ENCODE results near the gene KDM2B.
A peak's percentile ranks its signal among the peaks of the same experiment; 100 is the strongest.

KDM2B gene

DNA sequence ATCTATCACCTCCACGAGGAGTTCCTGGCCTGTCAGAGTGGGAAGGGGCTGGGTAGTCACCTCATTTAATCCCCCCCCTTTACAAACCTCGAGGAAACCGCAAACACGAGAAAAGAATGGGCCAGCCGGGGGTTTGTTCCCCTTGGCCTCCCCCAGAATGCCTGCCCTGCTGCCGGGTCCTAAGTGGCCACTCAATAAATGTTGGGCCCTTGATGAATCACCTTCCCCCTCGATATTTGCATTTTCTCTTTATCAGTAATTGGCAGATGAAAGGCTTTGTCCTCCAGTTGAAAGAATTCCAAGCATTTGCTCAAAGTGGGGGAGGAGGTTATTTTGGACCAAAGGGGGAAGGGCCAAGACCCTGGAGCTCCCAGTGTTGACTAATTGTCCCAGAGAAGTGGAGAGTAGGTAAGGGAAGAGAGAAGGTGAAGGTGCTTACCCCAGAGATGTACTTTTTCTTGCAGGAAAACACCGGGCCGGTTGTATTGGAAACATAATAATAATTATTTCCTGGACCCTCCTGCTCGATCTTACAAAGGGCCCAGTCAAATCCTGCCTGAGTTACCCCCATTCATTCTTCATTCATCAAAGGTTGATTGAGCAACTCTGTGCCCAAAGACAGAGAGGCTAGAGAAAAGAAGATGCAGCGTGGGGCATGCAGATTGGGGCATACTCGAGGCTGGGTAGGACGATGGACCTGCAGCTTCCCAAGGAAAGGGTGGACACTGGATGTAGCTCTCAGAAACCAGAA lies 1.9 kb upstream of the KDM2B start:
- no peak for DNase-seq (ENCODE audit: extremely low read depth, insufficient read length)
- TF ChIP-seq, protein P1, sequence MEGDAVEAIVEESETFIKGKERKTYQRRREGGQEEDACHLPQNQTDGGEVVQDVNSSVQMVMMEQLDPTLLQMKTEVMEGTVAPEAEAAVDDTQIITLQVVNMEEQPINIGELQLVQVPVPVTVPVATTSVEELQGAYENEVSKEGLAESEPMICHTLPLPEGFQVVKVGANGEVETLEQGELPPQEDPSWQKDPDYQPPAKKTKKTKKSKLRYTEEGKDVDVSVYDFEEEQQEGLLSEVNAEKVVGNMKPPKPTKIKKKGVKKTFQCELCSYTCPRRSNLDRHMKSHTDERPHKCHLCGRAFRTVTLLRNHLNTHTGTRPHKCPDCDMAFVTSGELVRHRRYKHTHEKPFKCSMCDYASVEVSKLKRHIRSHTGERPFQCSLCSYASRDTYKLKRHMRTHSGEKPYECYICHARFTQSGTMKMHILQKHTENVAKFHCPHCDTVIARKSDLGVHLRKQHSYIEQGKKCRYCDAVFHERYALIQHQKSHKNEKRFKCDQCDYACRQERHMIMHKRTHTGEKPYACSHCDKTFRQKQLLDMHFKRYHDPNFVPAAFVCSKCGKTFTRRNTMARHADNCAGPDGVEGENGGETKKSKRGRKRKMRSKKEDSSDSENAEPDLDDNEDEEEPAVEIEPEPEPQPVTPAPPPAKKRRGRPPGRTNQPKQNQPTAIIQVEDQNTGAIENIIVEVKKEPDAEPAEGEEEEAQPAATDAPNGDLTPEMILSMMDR (IDR thresholded peaks at IDR 0.05; ENCODE audit: insufficient read depth, low read length, poor library complexity, severe bottlenecking): no peak
- H3K4me3 ChIP-seq (replicated peaks; ENCODE audit: low read depth, low read length): no peak overlapping the region

GRCh38 chr12:121581686-121582429 lies 1.0 kb upstream of the KDM2B start:
- TF ChIP-seq, protein P1 (IDR thresholded peaks at IDR 0.05; ENCODE audit: insufficient read depth, low read length, poor library complexity, severe bottlenecking): no peak
- Histone ChIP-seq H3K36me3 (ENCODE audit: control insufficient read depth, insufficient read depth, low read length) (no peaks in the 10 kb centered on the region), H3K27me3 (replicated peaks; ENCODE audit: control insufficient read depth, insufficient read depth, low read length) (no peaks in the 10 kb centered on the region), H3K4me3 (replicated peaks; ENCODE audit: low read depth, low read length) (no peak overlapping the region)
- DNase-seq (ENCODE audit: extremely low read depth, insufficient read length): no peak

More for the DNA sequence above, 1.9 kb upstream of the KDM2B start:
- no peaks in the 10 kb centered on the region for H3K27me3 ChIP-seq (replicated peaks; ENCODE audit: control insufficient read depth, insufficient read depth, low read length)
- no peaks in the 10 kb centered on the region for H3K36me3 ChIP-seq (ENCODE audit: control insufficient read depth, insufficient read depth, low read length)

- peak; percentile 56 for DNase-seq (ENCODE audit: extremely low read depth, insufficient read length)
- TF ChIP-seq, protein P1 (IDR thresholded peaks at IDR 0.05; ENCODE audit: insufficient read depth, low read length, poor library complexity, severe bottlenecking): no peak
- Histone ChIP-seq H3K36me3 (ENCODE audit: control insufficient read depth, insufficient read depth, low read length) (no peaks in the 10 kb centered on the region), H3K4me3 (replicated peaks; ENCODE audit: low read depth, low read length) (peak overlapping the region; percentile 66), H3K27me3 (replicated peaks; ENCODE audit: control insufficient read depth, insufficient read depth, low read length) (no peaks in the 10 kb centered on the region)
These were observed 598 bp downstream of the KDM2B start for GRCh38 chr12:121579981-121580868.

DNA sequence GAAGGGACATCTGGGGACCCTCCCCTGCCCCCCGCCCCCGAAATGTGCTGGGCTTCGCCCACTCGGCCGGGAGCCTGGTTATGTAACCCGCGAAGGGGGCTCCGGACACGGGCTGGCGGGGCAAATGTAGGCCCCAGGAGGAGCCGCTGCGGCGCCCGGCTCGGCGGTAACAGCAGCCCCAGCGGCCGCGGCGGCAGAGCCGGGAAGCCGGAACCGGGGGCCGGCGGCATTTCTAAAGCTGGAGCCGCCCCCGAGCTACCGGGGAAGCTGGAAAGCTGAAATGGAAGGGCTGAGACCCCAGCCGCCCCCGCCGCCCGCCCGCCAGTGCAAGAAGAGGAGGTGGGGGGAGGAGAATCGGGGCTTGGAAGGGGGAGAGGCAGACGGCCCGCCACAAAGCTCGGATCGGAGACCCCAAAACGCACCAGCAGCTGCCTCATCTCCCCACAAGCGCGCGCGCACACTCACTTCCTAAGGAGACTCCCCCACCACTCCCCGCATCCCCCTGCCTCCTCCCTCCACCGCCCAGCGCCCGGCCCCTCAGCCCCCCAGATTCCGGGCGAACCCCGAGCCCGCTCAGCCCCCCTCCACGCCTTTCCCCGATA lies 1.5 kb downstream of the KDM2B start:
- DNase-seq (ENCODE audit: extremely low read depth, insufficient read length): peak; percentile 41
- H3K36me3 ChIP-seq (ENCODE audit: control insufficient read depth, insufficient read depth, low read length): no peaks in the 10 kb centered on the region
- H3K4me3 ChIP-seq (replicated peaks; ENCODE audit: low read depth, low read length): peak overlapping the region; percentile 66
- TF ChIP-seq, protein P1 (IDR thresholded peaks at IDR 0.05; ENCODE audit: insufficient read depth, low read length, poor library complexity, severe bottlenecking): no peak
- no peaks in the 10 kb centered on the region for H3K27me3 ChIP-seq (replicated peaks; ENCODE audit: control insufficient read depth, insufficient read depth, low read length)

All from GM06990 (cell line).